NCI-H69 (cell line): ENCODE data around the gene RNF38.

ENCODE experiments used
- DNase-seq: peaks from one replicate; lab custom pipeline; 2025; lab: John Stamatoyannopoulos, UW

Gene RNF38

DNA sequence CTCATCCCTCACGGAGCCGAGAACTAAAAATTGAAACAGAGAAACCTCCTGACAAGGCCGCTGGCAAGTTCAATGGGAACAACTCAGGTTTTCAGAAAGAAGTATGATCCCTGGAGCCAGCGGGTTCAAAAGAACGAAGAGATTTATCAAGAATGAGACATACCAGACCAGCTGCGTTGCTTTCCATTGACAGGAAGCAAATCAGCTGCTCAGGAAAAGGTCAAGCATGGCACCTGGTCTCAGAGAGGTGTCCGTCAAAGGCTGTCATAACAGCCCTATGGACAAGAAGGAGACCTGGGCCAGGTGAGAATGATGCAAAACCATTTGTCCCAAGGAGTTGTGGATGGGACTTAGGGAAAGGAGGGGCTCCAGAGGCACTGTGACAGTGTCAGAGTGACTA, 106.9 kb downstream of the RNF38 start:
- no peak for DNase-seq

DNA sequence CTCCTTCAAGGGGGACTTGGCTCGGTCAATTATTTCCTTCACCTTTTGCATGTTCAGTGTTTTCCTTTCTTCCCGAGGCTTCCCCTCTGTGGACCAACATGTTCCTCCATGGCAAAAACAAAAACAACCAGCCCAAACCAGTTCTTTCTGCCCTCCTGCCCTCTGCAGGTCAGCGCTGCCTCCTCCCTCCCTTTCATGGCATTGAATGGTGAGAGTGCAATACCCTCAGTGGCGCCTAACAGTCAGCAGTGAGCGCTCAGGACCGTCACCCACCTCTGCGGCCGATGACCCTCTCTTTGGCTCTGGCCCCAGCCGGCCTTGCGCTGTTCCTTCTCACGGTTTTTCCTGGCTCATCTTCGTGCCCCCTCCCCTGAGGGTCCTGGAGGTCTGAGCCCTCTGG, 107.4 kb downstream of the RNF38 start:
- no peak for DNase-seq

DNA sequence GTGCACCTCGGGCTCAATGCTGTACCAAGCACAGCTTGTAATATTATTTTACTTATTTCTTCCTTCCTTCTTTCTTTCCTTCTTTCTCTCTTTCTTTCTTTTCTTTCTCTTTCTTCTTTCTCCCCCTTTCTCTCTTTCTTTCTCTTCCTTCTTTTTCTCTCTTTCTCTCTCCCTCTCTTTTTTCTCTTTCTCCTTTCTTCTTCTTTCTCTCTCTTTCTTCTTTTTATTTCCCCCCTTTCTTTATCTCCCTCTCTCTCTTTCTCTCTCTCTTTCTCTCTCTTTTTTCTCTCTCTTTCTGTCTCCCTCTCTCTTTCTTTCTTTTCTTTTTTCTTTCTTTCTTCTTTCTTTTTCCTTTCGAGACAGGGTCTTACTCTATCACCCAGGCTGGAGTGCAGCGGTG, 109.1 kb downstream of the RNF38 start:
- DNase-seq, result no peak

DNA sequence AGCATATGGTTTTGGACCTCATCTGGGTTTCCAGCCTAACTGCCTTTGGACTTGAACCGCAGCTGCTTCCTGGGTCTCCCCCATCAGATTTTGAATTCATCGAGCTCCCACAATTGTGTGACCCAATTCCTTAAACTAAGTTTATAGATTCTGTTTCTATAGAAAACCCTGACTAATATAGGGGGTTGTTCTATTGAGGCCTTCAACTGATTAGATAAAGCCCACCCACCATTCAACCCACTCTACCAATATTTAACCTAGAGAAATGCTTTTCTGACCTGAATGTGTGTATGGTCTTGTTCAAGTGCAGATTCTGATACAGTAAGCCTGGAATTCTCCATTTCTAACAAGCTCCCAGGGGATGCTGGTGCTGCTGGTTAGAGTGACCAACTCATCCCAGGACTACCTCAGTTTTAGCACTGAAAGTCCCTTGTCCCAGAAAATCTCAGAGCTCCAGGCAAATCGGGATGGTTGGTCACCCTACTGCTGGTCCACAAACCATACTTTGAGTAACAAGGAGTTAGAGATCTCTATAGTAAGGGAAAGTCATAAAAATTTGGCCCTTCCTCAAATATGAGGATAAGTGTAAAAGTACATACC, 110.1 kb downstream of the RNF38 start:
- DNase-seq, result no peak

DNA sequence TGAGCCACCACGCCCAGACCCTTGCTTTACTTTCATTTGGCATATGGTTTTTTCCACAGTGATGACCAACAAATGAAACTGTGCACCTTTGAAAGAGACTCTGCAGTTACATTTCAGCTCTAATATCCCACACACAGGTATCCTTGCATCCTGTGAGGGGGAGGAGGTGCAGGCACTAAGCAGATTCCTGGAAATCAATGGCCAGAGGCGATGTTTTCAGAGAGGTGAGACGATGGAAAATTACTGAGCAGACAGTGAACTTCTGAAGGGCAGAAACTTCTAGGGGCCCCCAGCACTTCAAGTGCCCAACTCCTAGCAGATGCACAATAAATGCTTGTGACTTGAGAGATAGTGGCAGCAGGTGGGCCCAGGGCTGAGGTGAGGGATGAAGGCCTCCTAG, 112.0 kb downstream of the RNF38 start:
- DNase-seq, result no peak
